NCI-H2227 treated with DMSO at 0.1 percent for 48 hours (cell line): ENCODE data around the gene CASR.

Experiments used
- DNase-seq: peaks from one replicate; lab custom pipeline; 2025; lab: John Stamatoyannopoulos, UW

CASR gene

GRCh38 chr3:122306622-122306953 is 123.1 kb downstream of the CASR start:
- no peak for DNase-seq

DNA sequence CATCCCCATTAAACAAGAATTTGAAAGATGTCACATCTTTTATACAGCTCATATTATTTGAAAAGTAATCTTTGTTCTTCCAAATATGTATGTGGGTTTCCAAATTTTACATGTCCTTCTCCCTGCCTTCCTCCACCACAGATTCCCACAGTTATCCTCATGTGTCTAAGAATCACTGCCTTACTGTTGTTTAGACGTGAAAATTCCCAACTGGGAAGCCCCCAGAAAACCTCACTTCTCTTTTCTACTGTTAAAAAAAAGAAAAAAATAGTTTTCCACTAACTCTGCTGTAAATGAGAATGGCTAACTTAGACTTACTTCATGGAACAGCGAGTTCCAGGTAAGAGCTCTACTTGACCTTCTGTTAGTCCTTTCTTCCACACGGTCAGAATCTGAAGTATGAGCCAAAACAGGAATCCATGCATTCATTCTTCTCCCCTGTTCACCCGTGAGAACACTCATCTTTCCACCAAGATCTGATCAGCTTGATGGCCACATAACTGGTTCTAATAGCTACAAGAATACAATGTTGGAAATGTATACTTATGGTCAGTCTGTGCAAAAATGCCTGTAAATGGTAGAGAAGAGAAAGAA is 123.7 kb downstream of the CASR start:
- no peak for DNase-seq

- no peak for DNase-seq
Measured at GRCh38 chr3:122307976-122308375, 124.5 kb downstream of the CASR start.

- DNase-seq = no peak
Measured at GRCh38 chr3:122310361-122310760, 126.9 kb downstream of the CASR start.

- no peak for DNase-seq
Measured at GRCh38 chr3:122312826-122313225, 129.4 kb downstream of the CASR start.

- no peak for DNase-seq
Measured at GRCh38 chr3:122313281-122313680, 129.8 kb downstream of the CASR start.

- DNase-seq = no peak
Measured at GRCh38 chr3:122314228-122314876, 130.9 kb downstream of the CASR start.

DNA sequence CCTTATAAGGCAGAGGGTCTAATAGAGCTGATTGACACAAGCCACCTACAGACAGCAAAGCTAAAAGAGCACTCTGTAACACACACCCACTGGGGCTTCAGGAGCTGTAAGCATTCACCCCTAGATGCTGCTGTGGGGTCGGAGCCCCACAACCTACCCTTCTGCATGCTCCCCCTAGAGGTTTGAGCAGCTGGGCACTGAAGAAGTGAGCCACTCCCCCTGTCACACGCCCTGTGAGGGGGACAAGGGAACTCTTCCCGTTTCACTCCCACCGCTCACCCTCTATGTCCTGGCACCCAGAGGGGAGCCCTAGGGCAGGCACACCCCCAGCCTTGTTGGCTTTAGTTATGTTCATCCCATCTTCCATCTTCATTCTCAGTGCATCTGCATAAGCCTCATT is 132.2 kb downstream of the CASR start:
- no peak for DNase-seq

GRCh38 chr3:122316368-122316767 is 132.9 kb downstream of the CASR start:
- no peak for DNase-seq

GRCh38 chr3:122318620-122319019 is 135.2 kb downstream of the CASR start:
- no peak for DNase-seq

- no peak for DNase-seq
Measured at GRCh38 chr3:122322095-122323075, 138.9 kb downstream of the CASR start.

GRCh38 chr3:122324871-122325323 is 141.4 kb downstream of the CASR start, which contains the start of gene CSTA:
TSS of gene CSTA (plus strand) at chr3:122325248. CDS start at chr3:122325293, 45 bp downstream.
- no peak for DNase-seq

DNA sequence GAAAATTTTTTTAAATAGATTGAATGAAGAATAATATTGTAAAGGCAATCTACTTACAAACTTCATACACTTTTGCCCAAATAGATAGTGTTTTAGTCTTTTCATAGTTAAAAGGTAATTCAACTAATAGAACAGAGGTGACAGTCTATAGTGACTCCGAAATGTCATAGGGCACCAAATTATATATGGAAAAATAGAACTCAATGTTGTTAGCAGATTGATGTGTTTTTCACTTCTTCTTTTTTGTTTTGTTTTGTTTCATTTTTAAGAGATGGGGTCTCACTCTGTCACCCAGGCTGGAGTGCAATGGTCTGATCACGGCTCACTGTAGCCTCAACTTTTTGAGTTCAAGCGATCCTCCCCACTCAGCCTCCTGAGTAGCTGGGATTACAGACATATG is 142.3 kb downstream of the CASR start:
- DNase-seq = no peak

DNA sequence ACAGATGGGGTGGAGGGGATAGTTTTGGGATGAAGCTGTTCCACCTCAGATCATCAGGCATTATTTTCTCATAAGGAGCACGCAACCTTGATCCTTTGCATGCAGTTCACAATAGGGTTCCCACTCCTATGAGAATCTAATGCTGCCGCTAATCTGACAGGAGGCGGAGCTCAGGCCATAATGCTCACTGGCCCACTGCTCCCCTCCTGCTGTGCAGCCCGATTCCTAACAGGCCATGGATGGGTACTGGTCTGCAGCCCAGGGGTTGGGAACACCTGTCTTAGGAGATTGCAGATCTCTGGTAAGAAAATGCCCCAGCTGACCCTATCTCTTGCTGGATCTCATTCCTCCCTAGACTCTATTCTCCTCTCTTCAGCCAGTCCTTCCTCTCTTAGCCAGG is 148.4 kb downstream of the CASR start:
- no peak for DNase-seq

- DNase-seq = no peak
Measured at GRCh38 chr3:122332551-122332950, 149.1 kb downstream of the CASR start.
